ENCODE results near the gene PHF21B. TPM values are rescaled to one million over a fixed set of nuclear protein-coding genes. Genes with fewer than 3 reads are reported as not detected.
"Not testable (repeated sequence)": the region's sequence is repeated elsewhere in the genome, so short reads cannot be mapped to it uniquely, and the experiment has no call there.

PHF21B gene
- total RNA-seq, 3 donors from 2014 or later: 0.26 TPM; not detected in 2

DNA sequence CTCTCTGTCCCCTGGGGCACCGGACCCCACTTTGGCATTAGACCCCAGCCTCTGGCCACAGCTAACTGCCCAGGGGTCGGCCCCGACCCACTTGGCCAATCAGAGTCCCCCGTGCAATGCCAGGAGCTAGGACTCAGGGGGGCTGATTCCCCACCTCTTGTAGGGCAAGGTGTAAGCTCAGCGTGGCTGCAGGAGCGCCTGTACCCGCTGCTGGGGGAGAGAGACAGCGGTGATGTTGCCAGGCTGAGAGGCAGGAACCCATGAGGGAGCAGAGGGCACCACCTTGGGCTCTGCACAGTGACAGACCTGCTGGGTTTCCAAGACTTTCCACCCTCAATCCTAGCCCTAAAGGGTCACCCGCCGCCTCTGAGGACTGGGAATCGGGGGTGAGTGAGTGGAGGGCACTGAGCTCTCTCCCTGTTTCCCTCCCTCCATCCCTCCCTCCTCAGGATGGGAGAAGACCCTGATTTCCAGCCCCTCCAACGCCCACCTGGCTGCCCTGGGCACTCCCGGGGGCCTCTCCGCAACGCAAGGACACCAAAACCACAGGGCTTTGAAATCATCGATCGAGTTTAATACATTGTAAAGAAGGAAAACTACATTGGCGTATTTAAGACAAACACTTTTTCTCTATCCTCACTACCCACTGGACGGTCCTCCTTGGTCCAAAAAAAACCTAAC, 129.1 kb downstream of the PHF21B start:
- no peak overlapping the region for H3K4me3 Mint-ChIP-seq

DNA sequence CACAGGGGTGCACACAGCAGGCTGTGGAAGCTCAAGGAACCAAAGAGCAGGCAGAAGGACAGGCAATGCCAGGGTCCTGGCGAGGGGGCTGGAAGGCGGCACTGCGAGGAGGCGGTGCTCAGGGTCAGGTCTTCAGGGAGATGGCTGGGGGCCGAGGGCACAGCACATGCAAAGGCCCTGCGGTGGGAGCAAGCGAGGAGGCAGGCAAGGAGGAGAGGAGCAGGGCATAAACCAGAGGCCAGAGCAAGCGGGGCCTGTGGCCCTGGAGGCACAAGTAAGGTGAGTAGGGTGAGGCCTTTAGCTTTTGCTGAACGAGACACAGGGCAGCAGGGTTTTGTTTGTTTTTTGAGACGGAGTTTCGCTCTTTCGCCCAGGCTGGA, 130.5 kb downstream of the PHF21B start:
- Mint-ChIP-seq H3K4me1 (ENCODE audit: low read depth) (no peaks in the 10 kb centered on the region), H3K27me3 (ENCODE audit: low read depth) (no peaks in the 10 kb centered on the region), H3K36me3 (ENCODE audit: insufficient read depth) (no peaks in the 10 kb centered on the region), H3K9me3 (peaks cover 3% of the 10 kb centered on the region), H3K4me3 (no peak overlapping the region)
- DNase-seq (no peak), ATAC-seq (no peak)

More for the DNA sequence above, 129.1 kb downstream of the PHF21B start:
- ATAC-seq: no peak
- Mint-ChIP-seq H3K27me3 (ENCODE audit: low read depth) (no peaks in the 10 kb centered on the region), H3K9me3 (peaks cover 3% of the 10 kb centered on the region), H3K4me1 (ENCODE audit: low read depth) (no peaks in the 10 kb centered on the region), H3K36me3 (ENCODE audit: insufficient read depth) (no peaks in the 10 kb centered on the region)
- DNase-seq: no peak

DNA sequence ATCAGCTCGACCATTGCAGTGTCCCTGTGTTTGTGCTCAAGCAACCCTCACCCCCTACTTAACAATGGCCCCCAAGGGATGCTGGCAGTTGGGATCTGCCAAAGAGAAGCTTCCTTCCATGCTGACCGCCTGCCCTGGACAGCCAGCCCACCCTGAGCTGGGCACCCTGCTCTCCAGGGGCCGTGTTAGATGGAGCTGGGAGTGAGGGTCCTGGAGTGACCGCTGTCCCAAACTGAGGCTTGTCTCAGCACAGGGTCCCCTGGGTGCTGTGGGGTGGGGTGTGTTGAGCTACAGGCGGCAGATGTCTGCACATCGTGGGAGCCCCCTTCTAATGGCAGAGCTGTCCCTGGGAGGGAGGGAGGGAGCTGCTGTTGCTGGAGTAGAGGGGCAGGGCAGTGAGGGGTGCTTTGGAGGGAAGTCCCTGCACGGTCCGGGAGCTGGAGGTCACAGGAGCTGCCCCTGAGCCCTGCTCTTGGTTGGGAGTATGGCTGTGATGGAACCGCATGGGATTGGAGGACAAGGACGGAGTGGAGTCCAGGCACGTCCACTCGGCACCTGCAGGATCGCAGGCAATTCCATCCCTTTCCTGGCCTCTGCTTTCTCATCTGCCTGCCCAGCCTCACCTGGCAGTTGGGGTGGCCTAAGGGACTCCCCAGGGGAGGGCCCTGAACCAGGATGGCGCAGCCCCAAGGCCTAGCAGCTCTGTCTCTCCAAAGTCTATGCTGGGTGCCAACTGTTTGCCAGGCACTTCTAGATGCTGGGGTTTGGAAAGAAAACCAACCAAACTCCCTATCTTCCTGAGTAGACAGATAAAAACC, 131.1 kb downstream of the PHF21B start:
- Mint-ChIP-seq H3K4me3 (no peak overlapping the region), H3K9me3 (peaks cover 3% of the 10 kb centered on the region)

DNA sequence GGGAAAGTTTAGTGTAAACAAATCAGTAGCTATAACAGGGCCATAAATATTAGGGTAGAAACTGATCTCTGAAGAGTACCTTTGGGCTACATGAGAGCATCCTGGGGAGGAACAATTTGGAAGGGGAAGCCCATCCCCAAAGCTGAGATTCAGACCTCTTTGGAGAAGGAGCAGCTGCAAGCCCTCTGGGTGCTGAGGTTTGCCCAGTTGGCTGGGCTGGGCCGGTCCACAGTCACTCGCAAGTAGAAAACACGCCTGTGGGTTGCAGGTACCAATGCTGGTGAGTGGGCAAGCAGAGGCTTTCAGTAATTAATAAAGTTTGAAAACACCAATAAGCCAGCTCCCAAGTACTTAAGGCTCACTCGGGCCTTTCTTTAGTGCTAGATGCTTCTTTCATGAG, 132.9 kb downstream of the PHF21B start:
- Mint-ChIP-seq H3K4me1 (ENCODE audit: low read depth) (no peaks in the 10 kb centered on the region), H3K27me3 (ENCODE audit: low read depth) (peaks cover 2% of the 10 kb centered on the region), H3K4me3 (no peak overlapping the region), H3K36me3 (ENCODE audit: insufficient read depth) (no peaks in the 10 kb centered on the region), H3K9me3 (peaks cover 4% of the 10 kb centered on the region)
- ATAC-seq (no peak), DNase-seq (no peak)

More for the DNA sequence above, 131.1 kb downstream of the PHF21B start:
- H3K36me3 Mint-ChIP-seq (ENCODE audit: insufficient read depth): no peaks in the 10 kb centered on the region
- DNase-seq (no peak), ATAC-seq (no peak)
- H3K27me3 Mint-ChIP-seq (ENCODE audit: low read depth): no peaks in the 10 kb centered on the region
- H3K4me1 Mint-ChIP-seq (ENCODE audit: low read depth): no peaks in the 10 kb centered on the region

DNA sequence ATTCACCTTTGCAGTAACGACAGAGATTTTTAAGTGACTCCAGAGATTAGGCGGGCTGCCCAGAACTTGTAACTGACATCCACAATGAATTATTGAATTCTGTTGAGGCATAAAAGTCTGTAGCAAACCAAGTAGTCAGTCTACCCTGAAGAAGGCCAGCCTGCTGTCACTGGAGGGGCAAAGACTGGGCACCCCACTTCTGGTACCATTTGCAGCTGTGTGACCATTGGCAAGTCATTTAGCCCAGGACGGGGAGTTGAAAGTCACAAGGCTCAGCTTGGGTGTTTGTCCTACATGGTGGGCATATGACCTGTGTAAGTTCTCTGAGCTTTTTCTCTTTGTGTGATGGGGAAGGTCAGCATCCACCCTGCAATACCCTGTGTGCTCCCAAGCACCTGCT, 138.0 kb downstream of the PHF21B start:
- Mint-ChIP-seq H3K36me3 (ENCODE audit: insufficient read depth) (no peaks in the 10 kb centered on the region), H3K4me1 (ENCODE audit: low read depth) (no peaks in the 10 kb centered on the region), H3K4me3 (no peak overlapping the region), H3K27me3 (ENCODE audit: low read depth) (peaks cover 11% of the 10 kb centered on the region), H3K9me3 (peaks cover 10% of the 10 kb centered on the region)
- no peak for ATAC-seq
- DNase-seq: no peak

DNA sequence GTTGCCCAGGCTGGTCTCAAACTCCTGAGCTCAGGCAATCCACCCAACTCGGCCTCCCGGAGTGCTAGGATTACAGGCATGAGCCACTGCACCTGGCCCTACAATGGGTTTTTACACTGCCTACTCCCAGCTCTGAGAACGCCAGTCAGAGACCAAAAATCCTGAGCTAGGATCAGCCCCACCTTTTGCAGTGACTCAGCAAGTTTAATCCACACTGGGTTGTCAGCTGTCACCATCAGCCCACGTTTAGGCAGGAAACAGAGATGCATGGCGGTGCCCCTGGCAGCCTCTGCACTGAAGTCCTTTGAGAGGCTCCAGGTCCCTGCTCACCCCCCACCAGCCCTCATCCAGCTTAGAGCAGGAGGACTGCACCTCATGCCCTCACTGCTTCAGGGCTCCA, 139.8 kb downstream of the PHF21B start:
- DNase-seq: no peak
- no peak for ATAC-seq
- no peaks in the 10 kb centered on the region for H3K36me3 Mint-ChIP-seq (ENCODE audit: insufficient read depth)
- H3K4me3 Mint-ChIP-seq: no peak overlapping the region
- H3K27me3 Mint-ChIP-seq (ENCODE audit: low read depth): peaks cover 11% of the 10 kb centered on the region
- no peaks in the 10 kb centered on the region for H3K4me1 Mint-ChIP-seq (ENCODE audit: low read depth)
- peaks cover 7% of the 10 kb centered on the region for H3K9me3 Mint-ChIP-seq

DNA sequence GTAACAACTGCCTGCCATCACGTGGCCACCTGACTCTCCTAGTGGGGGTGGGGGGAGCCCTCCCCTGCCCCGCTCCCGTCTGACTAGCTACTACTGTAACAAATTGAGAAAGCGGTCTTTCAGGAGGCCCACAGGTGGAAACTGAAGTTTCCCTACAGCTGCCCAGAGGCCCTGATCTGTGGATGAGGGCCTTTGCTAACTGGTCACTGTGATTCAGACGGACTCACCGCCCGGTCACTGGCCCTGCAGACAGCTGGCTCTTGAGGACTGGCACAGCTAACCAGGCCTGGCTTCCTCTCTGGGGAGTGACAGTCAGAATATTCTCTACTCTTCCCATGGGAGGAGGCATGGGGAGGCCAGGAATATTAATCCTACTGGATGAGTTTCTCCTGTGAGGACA, 140.6 kb downstream of the PHF21B start:
- Mint-ChIP-seq H3K36me3 (ENCODE audit: insufficient read depth) (no peaks in the 10 kb centered on the region), H3K4me1 (ENCODE audit: low read depth) (no peaks in the 10 kb centered on the region), H3K9me3 (peaks cover 7% of the 10 kb centered on the region), H3K4me3 (no peak overlapping the region), H3K27me3 (ENCODE audit: low read depth) (peaks cover 11% of the 10 kb centered on the region)
- no peak for DNase-seq
- ATAC-seq: no peak

DNA sequence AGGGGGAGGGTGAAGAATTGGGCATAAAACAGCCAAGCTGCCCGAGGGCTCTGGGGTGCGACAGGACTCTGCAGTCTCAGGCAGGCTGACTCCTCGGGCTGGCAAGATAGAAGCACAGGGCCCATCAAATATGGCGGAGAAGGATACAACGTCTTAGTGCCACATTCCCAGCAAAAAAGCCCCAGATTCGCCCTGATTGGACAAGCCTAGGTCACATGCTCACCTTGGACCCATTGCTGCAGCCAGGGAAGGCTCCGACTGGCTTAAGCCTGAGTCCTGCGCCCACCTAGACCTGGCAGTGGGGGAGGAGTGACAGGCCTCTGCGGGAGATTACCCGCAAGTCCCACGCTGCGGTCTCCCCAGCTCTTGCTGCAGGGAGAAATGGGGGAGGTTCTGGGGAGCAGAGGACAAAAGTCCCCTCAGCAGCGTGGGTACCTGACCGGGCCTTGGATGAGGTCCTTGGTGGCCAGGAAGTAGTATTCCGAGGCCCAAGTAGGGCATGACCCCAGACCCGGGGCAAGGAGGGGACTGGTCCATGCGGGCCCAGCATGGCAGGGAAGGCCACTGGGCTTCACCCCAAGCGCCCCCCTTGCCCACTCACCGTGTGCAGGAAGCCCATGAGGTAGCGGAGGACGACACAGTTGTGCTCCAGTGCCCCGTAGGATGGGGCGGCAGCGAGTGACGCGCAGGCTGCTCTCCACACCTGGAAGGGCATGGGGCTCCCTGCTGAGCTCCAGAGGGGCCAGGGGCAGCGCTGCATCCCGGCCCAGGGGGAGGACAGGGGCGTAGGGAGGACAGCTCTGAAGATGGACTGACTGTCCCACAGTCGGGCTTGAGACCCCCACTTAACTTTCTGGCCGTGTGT, 144.4 kb downstream of the PHF21B start:
- DNase-seq: no peak
- Mint-ChIP-seq H3K36me3 (ENCODE audit: insufficient read depth) (no peaks in the 10 kb centered on the region), H3K4me3 (no peak overlapping the region), H3K9me3 (no peaks in the 10 kb centered on the region), H3K4me1 (ENCODE audit: low read depth) (no peaks in the 10 kb centered on the region), H3K27me3 (ENCODE audit: low read depth) (peaks cover 9% of the 10 kb centered on the region)
- ATAC-seq: no peak

DNA sequence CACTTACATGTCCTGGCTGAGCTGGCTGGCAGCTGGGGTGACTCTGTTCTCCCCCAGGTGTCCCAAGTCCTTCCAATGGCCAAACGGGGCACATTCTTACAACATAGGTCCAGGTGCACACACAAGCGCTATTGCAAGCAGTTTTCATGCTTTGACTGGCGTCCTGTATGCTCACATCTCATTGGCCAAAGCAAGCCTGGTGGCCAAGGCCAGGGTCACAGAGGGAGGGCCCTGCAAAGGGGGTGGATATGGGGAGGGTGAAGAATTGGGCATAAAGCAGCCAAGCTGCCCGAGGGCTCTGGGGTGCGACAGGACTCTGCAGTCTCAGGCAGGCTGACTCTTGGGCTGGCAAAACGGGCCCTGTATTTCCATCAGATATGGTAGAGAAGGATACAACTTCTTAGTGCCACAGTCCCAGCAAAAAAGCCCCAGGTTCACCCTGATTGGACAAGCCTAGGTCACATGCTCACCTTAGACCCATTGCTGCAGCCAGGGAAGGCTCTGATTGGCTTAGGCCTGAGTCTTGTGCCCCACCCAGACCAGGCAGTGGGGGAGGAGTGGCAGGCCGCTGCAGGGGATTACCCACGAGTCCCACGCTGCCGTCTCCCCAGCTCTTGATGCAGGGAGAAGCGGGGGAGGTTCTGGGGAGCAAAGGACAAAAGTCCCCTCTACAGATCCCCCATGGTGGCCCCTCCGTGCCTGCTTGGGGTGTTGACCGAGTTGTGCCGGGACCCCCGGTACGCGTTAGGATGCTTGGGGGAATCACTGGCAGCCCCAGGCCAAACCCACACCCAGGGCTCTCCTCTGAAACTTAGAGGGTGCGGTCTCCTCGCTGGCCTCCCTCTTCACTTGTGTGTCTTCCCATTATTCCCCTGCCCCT, 146.6 kb downstream of the PHF21B start:
- Mint-ChIP-seq H3K4me1 (ENCODE audit: low read depth) (no peaks in the 10 kb centered on the region), H3K4me3 (no peak overlapping the region), H3K36me3 (ENCODE audit: insufficient read depth) (no peaks in the 10 kb centered on the region), H3K9me3 (no peaks in the 10 kb centered on the region), H3K27me3 (ENCODE audit: low read depth) (peaks cover 6% of the 10 kb centered on the region)
- DNase-seq: no peak
- no peak for ATAC-seq

DNA sequence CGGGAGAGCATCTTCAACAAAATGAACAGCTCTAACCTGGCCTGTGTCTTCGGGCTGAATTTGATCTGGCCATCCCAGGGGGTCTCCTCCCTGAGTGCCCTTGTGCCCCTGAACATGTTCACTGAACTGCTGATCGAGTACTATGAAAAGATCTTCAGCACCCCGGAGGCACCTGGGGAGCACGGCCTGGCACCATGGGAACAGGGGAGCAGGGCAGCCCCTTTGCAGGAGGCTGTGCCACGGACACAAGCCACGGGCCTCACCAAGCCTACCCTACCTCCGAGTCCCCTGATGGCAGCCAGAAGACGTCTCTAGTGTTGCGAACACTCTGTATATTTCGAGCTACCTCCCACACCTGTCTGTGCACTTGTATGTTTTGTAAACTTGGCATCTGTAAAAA, 147.5 kb downstream of the PHF21B start:
- no peak for ATAC-seq
- Mint-ChIP-seq H3K4me1 (ENCODE audit: low read depth) (no peaks in the 10 kb centered on the region), H3K27me3 (ENCODE audit: low read depth) (peaks cover 6% of the 10 kb centered on the region), H3K9me3 (no peaks in the 10 kb centered on the region), H3K4me3 (no peak overlapping the region), H3K36me3 (ENCODE audit: insufficient read depth) (no peaks in the 10 kb centered on the region)
- DNase-seq: no peak

DNA sequence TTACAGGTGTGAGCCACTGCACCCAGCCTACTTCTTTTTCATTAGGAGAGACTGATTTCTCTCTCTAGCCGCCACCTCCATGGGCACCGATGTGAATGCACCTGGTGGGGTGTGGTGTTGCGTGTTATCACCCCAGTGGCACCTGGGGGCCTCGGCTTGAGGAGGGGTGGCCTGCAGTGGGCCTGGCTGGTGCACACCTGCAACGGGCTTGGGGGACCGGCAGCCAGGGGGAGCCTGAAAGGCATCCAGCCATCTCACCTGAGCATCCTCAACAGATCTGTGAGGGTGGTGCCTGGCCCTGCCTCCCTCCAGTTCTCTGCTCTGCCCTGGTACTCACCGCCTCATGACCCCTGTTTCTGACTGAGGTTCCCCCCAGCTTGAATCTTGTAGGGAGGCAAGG, 148.6 kb downstream of the PHF21B start:
- no peak overlapping the region for H3K4me3 Mint-ChIP-seq
- peaks cover 6% of the 10 kb centered on the region for H3K27me3 Mint-ChIP-seq (ENCODE audit: low read depth)
- no peak for ATAC-seq
- no peaks in the 10 kb centered on the region for H3K4me1 Mint-ChIP-seq (ENCODE audit: low read depth)
- no peaks in the 10 kb centered on the region for H3K9me3 Mint-ChIP-seq
- DNase-seq: no peak
- no peaks in the 10 kb centered on the region for H3K36me3 Mint-ChIP-seq (ENCODE audit: insufficient read depth)

DNA sequence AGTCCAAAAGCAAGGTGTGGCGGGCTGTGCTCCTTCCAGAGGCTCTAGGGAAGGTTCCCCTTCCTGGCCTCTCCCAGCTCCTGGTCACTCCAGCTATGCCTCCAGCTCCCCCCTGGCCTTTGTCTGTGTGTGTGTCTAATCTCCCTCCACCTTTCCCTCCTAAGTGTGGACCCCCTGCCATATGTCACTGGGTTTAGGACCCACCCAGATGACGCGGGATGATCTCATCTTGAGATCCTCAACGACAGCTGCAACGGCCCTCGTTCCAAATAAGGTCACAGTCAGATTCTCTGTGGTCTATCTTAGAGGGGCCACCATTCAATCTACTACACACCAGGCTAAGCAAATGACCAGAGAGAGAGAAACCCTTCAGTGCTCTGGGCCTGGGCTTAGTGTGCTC, 149.5 kb downstream of the PHF21B start:
- Mint-ChIP-seq H3K4me1 (ENCODE audit: low read depth) (no peaks in the 10 kb centered on the region), H3K4me3 (no peak overlapping the region), H3K27me3 (ENCODE audit: low read depth) (peaks cover 6% of the 10 kb centered on the region), H3K9me3 (no peaks in the 10 kb centered on the region), H3K36me3 (ENCODE audit: insufficient read depth) (no peaks in the 10 kb centered on the region)
- no peak for ATAC-seq
- no peak for DNase-seq

DNA sequence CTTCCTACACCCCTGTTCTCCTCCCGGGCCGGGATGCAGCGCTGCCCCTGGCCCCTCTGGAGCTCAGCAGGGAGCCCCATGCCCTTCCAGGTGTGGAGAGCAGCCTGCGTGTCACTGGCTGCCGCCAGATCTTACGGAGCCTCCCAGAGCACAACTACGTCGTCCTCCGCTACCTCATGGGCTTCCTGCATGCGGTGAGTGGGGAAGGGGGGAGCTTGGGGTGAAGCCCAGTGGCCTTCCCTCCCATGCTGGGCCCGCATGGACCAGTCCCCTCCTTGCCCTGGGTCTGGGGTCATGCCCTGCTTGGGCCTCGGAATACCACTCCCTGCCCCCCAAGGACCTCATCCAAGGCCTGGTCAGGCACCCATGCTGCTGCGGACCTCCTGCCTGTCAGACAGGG, 150.2 kb downstream of the PHF21B start:
- ATAC-seq: no peak
- no peak overlapping the region for H3K4me3 Mint-ChIP-seq
- no peak for DNase-seq
- H3K27me3 Mint-ChIP-seq (ENCODE audit: low read depth): peaks cover 6% of the 10 kb centered on the region
- H3K36me3 Mint-ChIP-seq (ENCODE audit: insufficient read depth): no peaks in the 10 kb centered on the region
- H3K4me1 Mint-ChIP-seq (ENCODE audit: low read depth): no peaks in the 10 kb centered on the region
- no peaks in the 10 kb centered on the region for H3K9me3 Mint-ChIP-seq

DNA sequence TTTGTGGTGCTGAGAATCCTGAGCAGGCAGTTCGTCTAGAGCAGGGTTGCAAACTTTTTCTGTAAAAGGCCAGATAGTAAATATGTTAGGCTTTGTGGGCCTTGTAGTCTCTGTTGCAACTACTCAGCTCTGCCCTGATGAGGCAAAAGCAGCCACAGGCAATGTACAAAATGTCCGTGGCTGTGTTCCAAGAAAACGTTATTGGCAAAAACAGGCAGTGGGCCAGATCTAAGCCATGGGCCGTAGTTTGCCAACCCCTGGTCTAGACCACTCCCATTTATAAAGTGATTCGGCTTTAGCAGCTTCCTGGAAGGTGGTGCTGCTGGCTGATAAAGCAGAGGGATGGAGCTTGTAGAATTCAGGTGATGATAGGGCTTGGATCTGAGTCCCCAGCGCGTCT, 151.0 kb downstream of the PHF21B start:
- H3K27me3 Mint-ChIP-seq (ENCODE audit: low read depth); DNase-seq; H3K4me1 Mint-ChIP-seq (ENCODE audit: low read depth); H3K9me3 Mint-ChIP-seq; H3K4me3 Mint-ChIP-seq; ATAC-seq; H3K36me3 Mint-ChIP-seq (ENCODE audit: insufficient read depth): not testable (repeated sequence)

Measured in activated T-cell treated with anti-CD3 and anti-CD28 coated beads, Interleukin-2, amount 50 U/mL, for 4 hours (primary cell).